Anterior cingulate cortex (tissue), 58 donors: ENCODE data around the gene LRP5.
"Not testable (repeated sequence)": the region's sequence is repeated elsewhere in the genome, so short reads cannot be mapped to it uniquely, and the experiment has no call there.

ENCODE experiments used
- DNase-seq, 58 donors: peaks; one replicate each; lab custom pipeline; 2025; lab: John Stamatoyannopoulos, UW

Gene LRP5

DNA sequence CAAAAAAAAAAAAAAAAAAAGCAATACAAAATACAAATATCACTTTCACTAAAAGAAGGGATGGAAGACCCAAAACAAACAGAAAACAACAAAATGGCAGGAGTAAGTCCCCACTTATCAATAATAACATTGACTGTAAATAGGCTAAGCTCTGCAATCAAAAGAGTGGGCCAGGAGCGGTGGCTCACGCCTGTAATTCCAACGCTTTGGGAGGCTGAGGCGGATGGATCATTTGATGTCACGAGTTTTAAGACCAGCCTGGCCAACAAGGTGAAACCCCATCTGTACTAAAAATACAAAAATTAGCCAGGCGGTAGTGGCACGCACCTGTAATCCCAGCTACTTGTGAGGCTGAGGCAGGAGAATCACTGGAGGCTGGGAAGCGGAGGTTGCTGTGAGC is 138.3 kb downstream of the LRP5 start:
- DNase-seq, result no peak

DNA sequence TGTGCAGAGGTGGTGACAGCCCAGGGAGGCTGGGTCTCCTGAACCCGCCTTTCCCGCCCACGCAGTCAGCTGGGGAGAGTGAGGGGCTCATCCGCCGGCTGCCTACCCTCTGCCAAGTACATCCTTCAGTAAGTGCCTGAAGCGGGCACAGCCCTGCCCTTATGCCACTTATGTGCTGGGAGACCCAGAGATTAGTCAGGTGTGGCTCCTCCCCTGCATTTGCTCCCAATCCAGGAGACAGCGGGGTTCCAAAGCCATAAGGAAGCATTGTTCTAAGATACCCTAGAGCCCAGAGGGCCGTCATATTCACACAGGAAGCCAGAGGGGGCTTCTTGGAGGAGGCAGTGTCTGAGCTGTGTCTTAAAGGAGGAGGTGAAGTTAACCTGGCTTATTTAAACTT is 142.4 kb downstream of the LRP5 start:
- DNase-seq, result no peak

DNA sequence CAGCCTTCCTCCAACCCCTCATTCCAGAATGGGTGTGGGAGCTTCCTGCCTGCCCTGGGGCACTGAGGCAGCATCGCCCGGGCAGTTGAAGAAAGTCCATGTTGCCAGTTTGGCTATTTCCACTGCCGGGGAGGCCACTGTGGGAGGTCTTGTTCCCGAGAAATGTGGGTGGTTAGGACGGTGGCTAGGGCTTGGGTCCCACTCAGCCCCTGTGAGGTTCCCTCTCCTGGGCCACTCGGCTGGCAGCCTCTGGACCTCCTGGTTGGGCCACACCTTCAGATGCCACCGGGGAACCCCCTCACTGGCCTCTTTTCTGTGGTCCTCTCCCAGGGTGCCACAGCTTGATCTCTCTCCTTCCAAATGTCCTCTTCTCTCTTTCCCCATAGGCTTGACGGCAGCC is 143.1 kb downstream of the LRP5 start:
- no peak for DNase-seq

DNA sequence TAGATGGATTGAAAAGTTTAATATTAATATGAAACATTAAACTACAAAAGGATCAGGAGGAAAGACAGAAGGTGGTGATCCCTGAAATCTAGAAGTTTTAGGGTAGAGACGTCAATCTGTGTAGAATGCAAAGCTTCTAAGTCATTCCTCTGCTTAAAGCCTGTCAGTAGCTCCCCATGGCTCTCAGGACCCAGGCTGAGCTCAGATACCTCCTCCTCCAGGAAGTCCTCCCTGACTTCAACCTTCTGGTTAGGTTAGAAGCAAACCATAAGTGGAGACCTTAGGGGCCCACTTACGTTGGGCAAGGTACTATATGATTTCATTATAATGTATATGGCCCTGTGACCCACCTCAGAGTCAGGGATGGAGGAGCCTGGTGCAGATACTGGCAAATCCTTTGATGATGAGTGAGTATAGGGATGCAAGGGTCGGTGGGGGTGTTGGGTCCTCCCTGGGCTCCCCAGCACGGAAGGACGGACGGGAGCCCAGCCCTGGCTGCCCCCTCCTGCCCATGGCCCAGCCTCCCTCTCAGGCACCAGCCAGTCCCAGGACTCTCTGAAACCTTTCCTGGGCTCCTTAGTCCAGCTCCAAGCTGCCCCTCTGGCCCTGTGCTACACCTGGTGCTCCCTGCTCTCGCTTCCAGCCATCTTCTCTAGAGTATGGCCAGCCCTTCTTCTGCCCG is 145.0 kb downstream of the LRP5 start:
- no peak for DNase-seq

DNA sequence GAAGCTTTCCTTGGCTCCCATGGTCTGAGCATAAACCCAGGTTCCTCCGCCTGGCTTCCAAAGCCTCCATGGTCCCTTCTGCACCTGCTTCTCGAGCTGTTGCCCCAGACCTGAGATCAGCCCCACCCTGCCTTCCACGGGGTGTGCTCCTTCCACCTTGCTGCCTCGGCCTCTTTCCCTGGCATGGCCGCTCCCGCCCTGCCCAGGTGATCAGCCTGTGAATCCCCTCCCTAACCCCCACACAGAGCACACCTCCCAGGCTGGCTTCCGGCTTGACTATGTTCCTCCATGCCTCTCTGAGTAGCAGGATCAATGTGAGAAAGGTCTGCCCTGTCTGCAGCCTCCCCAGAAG is 145.5 kb downstream of the LRP5 start:
- DNase-seq, result no peak

DNA sequence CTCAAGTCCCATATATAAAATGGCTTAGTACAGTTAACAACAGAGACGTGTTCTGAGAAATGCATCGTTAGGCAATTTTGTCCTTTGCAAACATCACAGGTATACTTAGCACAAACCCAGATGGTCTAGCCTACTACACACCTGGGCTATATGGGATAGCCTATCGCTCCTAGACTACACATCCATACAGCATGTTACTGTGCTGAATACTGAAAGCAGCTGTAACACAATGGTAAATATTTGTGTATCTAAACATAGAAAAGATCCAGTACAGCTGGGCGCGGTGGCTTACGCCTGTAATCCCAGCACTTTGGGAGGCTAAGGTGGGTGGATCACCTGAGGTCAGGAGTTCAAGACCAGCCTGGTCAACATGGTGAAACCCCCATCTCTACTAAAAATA is 145.9 kb downstream of the LRP5 start:
- not testable (repeated sequence) for DNase-seq

DNA sequence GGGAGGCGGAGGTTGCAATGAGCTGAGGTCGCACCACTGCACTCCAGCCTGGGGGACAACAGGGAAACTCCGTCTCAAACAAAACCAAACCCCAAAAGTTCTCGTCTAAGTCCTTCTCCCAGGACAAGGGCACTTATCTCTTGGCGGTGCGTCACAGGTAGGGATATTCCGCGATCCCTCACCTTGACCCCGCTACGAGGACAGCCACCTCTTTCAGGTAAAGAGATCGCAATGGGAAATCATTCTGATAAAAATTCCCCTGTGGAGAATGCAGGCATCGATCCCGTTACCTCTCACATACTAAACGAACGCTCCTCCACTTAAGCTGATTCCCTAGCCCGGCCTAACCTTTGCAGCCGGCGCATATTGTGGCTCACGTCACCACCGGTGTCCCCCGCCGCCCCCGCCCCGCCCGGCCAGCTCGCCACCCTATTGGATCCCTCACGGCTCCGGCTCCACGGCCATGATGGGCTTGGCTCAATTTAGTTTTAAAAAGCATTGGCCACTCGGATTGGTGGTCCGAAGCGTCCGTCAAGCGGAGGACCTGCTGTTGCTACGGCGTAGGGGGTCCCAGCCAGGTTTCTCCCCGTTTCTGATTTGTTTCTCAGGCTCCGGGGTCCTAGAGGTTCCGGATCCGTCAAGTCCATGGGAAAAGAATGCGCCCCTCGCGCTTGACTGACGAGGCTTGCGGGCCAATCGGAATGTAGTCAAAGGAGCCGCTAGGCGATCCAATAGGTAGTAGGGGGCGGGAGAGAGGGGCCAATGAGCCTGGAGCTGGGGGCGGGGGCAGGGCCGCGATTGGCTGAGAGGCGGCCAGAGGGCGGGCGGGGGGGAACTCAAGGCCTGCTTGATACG is 147.7 kb downstream of the LRP5 start:
- peak; percentile 86 to 100 (median 98) for DNase-seq

DNA sequence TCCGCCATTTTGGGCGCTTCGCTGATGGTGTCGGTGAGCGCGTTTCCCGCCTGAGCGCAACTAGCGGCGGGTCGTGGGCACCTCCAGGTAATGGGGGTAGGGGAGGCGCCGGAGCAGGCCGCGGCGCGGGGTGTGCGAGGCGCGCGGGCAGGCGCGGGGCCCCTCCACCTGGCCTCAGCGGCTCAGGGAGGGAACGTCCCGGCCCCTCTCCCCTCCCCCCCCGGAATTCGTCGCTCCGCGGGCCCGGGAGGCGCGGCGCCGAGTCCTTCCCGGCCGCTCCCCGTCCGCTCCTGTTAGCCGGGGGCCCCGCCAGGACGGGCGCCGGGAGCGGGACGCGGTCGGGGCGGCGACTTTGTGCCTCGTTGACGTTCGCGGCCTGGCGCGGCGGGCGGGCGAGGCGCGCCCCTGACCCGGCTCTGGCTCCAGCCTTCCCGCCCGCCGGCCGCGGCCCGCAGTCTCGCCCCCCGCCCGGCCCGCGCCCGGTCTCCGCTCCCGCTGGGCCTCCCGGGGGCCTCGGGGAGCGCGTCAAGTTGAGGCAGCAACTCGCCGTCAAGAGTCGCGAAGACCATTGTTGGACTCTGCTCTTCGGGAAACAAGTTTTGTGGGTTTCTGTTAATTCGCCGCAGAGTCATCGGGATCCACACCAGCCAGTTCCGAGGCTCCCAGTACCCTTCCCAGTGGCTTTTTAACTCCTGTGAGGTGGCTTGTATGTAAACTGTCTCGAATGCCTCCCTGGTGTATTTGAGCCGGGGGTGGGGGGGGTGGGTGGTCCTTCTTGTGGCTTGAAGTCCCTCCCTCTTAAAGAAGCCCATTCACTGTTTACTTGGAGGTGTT is 148.6 kb downstream of the LRP5 start, which contains the start of gene PPP6R3:
PPP6R3 (plus strand) TSS at position 12 of the 834 bp plus-strand sequence. CDS start 76,913 bp downstream, outside the sequence.
- DNase-seq, result no peak

DNA sequence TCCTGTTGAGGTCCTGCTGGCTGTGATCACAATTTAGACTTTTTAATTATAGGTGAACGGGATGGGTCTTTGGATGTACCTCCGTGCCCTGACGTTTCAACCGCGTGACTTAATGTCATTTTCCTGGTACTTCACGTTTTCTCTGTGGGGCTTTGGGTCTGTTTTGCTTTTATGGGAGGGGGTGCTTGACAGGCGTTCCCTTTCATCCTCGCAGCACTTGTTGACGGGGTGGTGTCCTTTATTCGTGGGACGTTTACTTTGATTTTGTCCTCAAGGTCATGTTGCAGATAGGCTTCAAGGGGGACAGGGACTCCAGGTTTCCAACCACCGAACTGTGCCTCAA is 149.2 kb downstream of the LRP5 start:
- no peak for DNase-seq

DNA sequence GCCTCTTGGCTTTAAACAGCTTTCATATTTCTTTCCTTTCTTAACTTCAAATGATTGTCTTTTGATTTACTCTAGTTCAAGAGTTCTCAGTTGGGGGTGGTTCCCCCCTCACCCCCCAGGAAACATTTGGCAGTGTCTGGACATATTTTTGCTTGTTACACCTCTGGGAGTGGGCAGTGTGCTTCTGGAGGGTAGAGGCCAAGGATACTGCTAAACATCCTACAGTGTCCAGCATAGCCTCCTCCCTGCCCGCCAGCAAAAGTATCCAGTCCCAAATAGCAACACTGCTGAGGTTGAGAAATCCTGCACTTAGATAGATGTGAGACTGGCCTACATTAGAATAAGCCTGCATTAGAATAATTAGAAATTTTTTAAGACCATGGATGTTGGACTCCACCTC is 151.3 kb downstream of the LRP5 start:
- no peak for DNase-seq

DNA sequence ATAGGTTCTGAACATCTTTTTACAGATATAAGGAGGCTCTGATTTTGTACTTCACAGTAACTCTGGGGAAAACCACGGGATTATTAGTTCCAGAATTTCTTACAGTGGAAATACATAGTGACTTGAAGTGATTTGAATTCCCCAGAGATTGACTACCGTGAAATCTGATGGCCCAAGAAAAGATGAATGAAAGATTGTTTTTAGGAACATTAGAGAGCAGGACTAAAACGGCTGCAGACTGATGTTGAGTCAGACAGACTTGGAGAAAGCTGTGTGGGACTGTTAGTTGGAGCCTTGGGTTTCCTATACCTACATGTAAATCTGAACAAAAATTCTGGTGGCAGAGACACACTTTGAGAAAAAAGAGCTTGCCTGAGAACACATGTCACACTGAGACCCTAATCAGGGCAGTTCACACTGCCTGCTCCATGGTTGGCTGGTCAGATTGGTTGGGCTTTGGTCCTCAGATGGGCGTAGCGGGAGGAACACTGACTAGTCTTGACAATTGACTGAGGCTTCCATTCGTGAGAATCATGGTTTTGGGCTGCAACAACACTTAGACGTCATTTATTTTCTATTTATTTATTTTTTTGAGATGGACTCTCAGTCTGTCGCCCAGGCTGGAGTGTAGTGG is 154.9 kb downstream of the LRP5 start:
- DNase-seq, result no peak

DNA sequence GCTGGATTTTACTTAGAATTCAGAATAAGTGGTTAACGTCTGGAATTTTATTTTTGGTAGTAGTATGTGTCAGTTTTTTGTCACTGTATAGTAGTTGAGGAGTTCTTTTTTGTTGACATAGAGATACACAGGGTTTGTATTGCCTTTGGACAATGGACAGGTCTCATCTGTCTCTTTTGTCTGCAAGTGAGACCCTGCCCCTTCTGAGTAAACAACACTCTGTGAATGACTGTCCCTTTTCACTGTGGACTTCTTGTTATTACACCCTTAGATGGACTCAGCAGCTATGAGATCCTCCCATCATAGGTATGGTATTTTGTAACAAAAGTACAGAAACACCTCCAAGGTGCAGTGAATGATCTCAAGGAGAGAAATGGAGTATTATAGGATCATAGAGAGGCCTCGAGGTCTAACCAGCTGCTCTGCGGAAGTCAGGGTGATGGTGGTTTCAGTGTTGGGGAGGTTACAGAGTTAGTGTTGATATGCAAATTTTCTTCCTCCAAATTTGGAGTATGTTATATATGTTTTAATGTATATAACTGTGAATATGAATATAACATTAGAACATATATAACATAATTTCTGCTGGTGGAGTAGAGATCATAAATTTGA is 155.9 kb downstream of the LRP5 start:
- no peak for DNase-seq

DNA sequence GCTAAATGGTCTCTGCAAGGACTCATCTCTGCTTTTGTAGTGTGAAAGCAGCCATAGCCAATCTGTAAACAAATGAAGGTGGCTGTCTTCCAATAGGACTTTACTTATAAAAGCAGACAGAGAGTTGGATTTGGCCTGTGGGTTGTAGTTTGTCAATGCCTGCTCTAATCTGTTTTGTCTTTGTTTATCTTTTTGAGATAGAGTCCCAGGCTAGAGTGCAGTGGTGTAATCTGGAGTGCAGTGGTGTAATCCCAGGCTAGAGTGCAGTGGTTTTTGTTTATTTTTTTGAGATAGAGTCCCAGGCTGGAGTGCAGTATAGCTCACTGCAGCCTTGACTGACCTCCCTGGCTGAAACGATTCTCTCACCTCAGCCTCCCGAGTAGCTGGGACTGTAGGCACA is 156.7 kb downstream of the LRP5 start:
- DNase-seq, result no peak

DNA sequence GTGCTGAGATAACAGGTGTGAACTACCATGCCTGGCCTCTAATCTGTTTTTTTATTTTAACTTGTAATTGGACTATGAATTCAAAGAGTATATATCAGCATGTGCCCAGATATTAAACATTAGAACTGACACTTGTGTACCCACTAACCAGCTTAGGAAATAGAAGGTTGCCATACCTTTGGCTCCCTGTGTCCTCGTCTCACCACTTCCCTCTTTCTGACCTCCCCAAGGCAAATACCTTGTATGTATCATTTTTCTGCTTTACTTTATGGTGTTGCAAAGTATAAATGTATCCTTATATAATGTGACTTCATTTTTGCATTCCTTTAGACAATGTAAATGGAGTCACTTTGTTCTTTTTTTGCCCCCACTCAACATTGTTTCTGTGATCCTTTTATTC is 157.3 kb downstream of the LRP5 start:
- no peak for DNase-seq

DNA sequence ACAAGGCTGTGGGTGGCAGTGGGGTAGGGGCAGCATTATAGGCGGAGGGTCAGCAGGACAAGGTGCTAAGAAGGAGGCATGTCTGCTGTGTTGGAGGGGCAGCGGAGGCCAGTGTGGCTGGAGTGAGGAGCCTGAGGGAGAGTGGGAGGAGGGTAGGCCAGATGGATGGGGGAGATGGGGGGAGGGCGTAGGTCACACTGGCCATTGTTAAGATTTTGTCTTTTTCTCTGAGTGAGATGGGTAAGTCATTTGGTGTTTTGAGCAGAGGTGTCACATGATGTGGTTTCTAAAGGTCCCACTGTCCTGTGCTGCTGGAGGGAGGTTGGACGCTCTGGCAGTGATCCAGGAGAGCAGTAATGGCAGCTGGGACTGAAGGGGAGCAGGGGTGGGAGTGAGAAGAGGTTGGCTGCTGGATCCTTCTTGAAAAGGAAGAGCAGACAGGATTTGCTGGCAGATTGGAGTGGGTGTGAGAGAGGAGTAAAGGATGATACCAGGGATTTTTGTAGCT is 158.0 kb downstream of the LRP5 start:
- peak in 18 of 58 donors; percentile 14 to 72 (median 38) for DNase-seq

DNA sequence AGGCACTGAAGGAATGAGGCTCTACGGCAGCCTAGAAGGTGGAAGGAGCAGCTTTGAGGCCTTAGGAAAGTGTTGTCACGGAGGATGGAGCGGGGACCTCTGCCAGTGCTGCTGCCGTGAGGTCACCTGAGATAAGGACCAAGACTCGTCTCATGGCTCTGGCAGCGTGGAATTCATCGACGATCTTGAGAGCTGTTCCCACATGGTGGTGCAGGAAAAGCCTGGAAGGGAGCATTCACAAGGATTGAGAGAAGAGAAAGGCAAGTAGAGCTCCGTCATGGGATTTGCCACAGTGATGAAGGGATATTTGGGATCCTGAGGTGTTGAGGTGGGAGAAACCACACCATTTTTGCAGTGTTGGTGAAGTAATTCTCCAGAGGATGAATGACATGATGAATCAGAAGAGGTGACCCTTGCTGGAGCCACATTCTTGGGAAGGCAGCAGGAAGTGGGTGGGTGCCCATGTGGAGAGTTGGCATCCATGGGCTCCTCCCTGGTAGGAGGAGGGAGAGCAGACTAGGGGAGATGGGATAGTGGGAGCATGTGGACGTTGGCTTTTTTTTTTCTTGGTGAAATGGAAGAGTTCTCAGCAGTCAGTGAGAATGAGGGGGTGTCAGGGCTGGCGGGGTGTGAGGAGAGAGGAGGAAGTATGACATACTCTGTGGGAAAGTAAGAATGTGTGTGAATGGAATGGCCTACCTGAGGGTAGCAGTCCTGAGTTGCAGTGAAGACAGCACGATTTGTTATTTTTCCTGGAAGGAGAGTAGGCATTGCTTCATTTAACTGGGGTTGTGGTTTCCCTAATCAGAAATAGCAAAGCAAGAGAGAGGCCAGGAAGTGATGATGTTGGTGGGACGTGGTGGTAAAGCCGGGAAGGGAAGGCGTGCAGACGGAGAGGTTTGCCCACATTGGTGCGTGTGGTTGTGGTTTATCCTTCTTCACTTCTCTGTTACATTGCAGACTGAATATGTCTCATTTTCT is 159.3 kb downstream of the LRP5 start:
- peak in 7 of 58 donors; percentile 4 to 37 (median 24) for DNase-seq

DNA sequence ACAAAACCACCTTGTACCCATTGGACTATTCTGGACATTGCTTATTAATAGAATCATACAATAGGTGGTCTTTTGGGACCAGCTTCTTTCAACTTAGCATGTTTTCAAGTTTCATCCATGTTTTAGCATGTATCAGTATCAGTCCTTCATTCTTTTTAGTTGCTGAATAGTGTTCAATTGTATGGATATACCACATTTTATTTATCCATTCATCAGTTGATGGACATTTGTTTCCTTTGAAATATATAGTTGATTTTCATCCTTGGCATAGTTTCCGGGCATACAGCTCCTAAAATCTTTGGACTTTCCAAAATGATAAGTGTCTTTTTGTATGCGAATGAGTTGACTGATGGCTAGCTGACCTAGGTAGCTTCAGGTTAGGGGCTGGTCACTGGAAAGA is 160.4 kb downstream of the LRP5 start:
- DNase-seq, result no peak

DNA sequence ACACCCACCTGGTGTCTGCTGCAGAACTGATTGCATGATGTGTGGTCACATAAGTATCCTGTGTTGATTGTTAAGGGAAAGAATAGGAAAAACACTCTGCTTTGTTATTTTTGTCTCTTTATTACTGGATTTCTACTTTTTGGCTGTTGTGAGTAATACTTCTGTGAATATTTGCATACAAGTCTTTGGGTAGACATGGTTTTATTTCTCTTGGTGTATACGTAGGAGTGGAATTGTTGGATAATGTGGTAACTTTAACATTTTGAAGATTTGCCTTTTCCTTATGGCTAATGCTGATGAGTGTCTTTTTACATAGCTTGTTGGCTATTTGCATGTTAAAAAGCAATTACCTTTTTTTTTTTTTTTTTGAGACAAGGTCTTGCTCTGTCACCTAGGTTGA is 161.3 kb downstream of the LRP5 start:
- no peak for DNase-seq

DNA sequence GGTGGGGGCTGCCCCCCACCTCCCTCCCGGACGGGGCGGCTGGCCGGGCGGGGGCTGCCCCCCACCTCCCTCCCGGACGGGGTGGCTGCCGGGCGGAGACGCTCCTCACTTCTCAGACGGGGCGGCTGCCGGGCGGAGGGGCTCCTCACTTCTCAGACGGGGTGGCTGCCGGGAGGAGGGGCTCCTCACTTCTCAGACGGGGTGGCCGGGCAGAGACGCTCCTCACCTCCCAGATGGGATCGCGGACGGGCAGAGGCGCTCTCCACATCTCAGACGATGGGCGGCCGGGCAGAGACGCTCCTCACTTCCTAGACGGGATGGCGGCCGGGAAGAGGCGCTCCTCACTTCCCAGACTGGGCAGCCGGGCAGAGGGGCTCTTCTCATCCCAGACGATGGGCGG is 163.2 kb downstream of the LRP5 start:
- DNase-seq, result not testable (repeated sequence)
